ENCODE results near the gene CARD16.
A peak's percentile ranks its signal among the peaks of the same experiment; 100 is the strongest.
"Not testable (repeated sequence)": the region's sequence is repeated elsewhere in the genome, so short reads cannot be mapped to it uniquely, and the experiment has no call there.

Gene CARD16
- long read RNA-seq = 0 reads

- H3K27me3 ChIP-seq (ENCODE audit: insufficient read depth, poor library complexity, severe bottlenecking) = not testable (repeated sequence)
- peak in 1 of 2 experiments; percentile 46 for DNase-seq (ENCODE audit: low read depth in 1 of 2, low spot score in 1 of 2)
- peak within 1 kb of the TSS; percentile 66 for H3K27ac ChIP-seq (replicated peaks)
- 0 out of 2 replicates have a peak, but pooled peaks have one; percentile 29 for TF ChIP-seq POLR2AphosphoS5 (IDR thresholded peaks at IDR 0.05; ENCODE audit: low read depth)
- H3K4me3 ChIP-seq (replicated peaks; ENCODE audit: insufficient read depth, low read length) = peak within 1 kb of the TSS; percentile 46
These were observed at the start of gene CARD16 for GRCh38 chr11:105044557-105045524. Gene CARD16, minus strand, starts transcription at chr11:105045335. Its CDS starts 38 bp downstream, at chr11:105045297.

GRCh38 chr11:105092256-105093239, 47.4 kb upstream of the CARD16 start:
- TF ChIP-seq REST (IDR thresholded peaks at IDR 0.05; ENCODE audit: insufficient replicate concordance, low read depth) (no peak), POLR2AphosphoS5 (IDR thresholded peaks at IDR 0.05; ENCODE audit: low read depth) (no peak), GABPA (IDR thresholded peaks at IDR 0.05; ENCODE audit: low read depth) (no peak), SPI1 (IDR thresholded peaks at IDR 0.05; ENCODE audit: borderline replicate concordance, low read depth) (no peak; the same call in 1 of the 2 replicates), CTCF (IDR thresholded peaks at IDR 0.05; ENCODE audit: insufficient read depth, low read length) (no peak)
- peak in 1 of 2 experiments; percentile 6 for DNase-seq (ENCODE audit: low read depth in 1 of 2, low spot score in 1 of 2)

GRCh38 chr11:105081412-105082150, 36.4 kb upstream of the CARD16 start:
- no peak overlapping the region for H3K4me3 ChIP-seq (replicated peaks; ENCODE audit: insufficient read depth, low read length)
- H3K27ac ChIP-seq (replicated peaks) = no peak overlapping the region
- no peak for DNase-seq (ENCODE audit: low read depth in 1 of 2, low spot score in 1 of 2)
- TF ChIP-seq POLR2AphosphoS5 (IDR thresholded peaks at IDR 0.05; ENCODE audit: low read depth) (no peak), SPI1 (IDR thresholded peaks at IDR 0.05; ENCODE audit: borderline replicate concordance, low read depth) (no peak), CTCF (IDR thresholded peaks at IDR 0.05; ENCODE audit: insufficient read depth, low read length) (no peak), GABPA (IDR thresholded peaks at IDR 0.05; ENCODE audit: low read depth) (no peak), REST (IDR thresholded peaks at IDR 0.05; ENCODE audit: insufficient replicate concordance, low read depth) (no peak)
- no peaks in the 10 kb centered on the region for H3K27me3 ChIP-seq (ENCODE audit: insufficient read depth, poor library complexity, severe bottlenecking)

More at GRCh38 chr11:105092256-105093239, 47.4 kb upstream of the CARD16 start:
- Histone ChIP-seq H3K27ac (replicated peaks) (no peak overlapping the region), H3K27me3 (ENCODE audit: insufficient read depth, poor library complexity, severe bottlenecking) (no peaks in the 10 kb centered on the region), H3K4me3 (replicated peaks; ENCODE audit: insufficient read depth, low read length) (no peak overlapping the region)

GRCh38 chr11:105080171-105080906, 35.2 kb upstream of the CARD16 start:
- H3K27ac ChIP-seq (replicated peaks); H3K4me3 ChIP-seq (replicated peaks; ENCODE audit: insufficient read depth, low read length); H3K27me3 ChIP-seq (ENCODE audit: insufficient read depth, poor library complexity, severe bottlenecking); DNase-seq (ENCODE audit: low read depth in 1 of 2, low spot score in 1 of 2): not testable (repeated sequence)

All from HL-60 (cell line).